OCI-LY7 (cell line): ENCODE data around the gene SSRP1. TPM values are rescaled to one million over a fixed set of nuclear protein-coding genes. Genes with fewer than 3 reads are reported as not detected.

ENCODE experiments used
- BruUV-seq: library from RNA; stranded (reverse); fragments of 400-500 nt; replicated peaks from 2 replicates; lab custom pipeline; 2021; lab: Mats Ljungman, UMichigan
- CTCF ChIA-PET: fragments of 300-600 bp; sonication (Branson Sonifier 250); formaldehyde crosslinking; loops from one replicate; lab custom pipeline; 2022; ENCODE audit warnings: antibody characterized with exemption; ENCODE audit not compliant: unreplicated experiment; lab: Charles Lee
- POLR2A ChIA-PET: fragments of 300-600 bp; sonication (Branson Sonifier 250); formaldehyde crosslinking; loops from one replicate; lab custom pipeline; 2022; ENCODE audit warnings: antibody characterized with exemption; lab: Charles Lee
- DNase-seq: peaks from one replicate; pipeline ENCODE4 v3.0.0-alpha.2; 2015; ENCODE audit warnings: low spot score
- H2AFZ ChIP-seq: fragments of 200-600 bp; sonication (generic), shearing (Covaris generic); 2 replicates; pipeline ENCODE4 v1.6.1; 2014; ENCODE audit warnings: mild to moderate bottlenecking, antibody characterized with exemption, low read length, moderate library complexity
- H3K27ac ChIP-seq: fragments of 200-600 bp; sonication (generic); 2 replicates; pipeline ENCODE4 v1.5.1; 2014; ENCODE audit warnings: mixed run types, low read depth, mild to moderate bottlenecking, moderate library complexity, low read length, inconsistent platforms; ENCODE audit not compliant: poor library complexity, severe bottlenecking
- H3K36me3 ChIP-seq: fragments of 200-600 bp; sonication (generic); 2 replicates; pipeline ENCODE4 v1.6.1; 2014; ENCODE audit warnings: mild to moderate bottlenecking, antibody characterized with exemption, low read length, moderate library complexity, mixed read lengths; ENCODE audit not compliant: insufficient read depth
- H3K4me1 ChIP-seq: fragments of 200-600 bp; sonication (generic); 2 replicates; pipeline ENCODE4 v1.5.1; 2014; ENCODE audit warnings: mild to moderate bottlenecking, low read length; ENCODE audit not compliant: insufficient read depth, poor library complexity, severe bottlenecking
- H3K4me2 ChIP-seq: fragments of 200-600 bp; sonication (generic); 2 replicates; pipeline ENCODE4 v1.6.1; 2014; ENCODE audit warnings: mild to moderate bottlenecking, low read length
- H3K4me3 ChIP-seq: fragments of 200-600 bp; sonication (generic); 2 replicates; pipeline ENCODE4 v1.5.1; 2014; ENCODE audit warnings: mild to moderate bottlenecking, low read depth, low read length; ENCODE audit not compliant: poor library complexity, severe bottlenecking
- H3K79me2 ChIP-seq: fragments of 200-600 bp; sonication (generic); 2 replicates; pipeline ENCODE4 v1.6.1; 2016; ENCODE audit warnings: low read depth, mild to moderate bottlenecking, low read length, moderate library complexity, mixed read lengths; ENCODE audit not compliant: insufficient read depth
- H3K9me2 ChIP-seq: fragments of 200-600 bp; sonication (generic); 2 replicates; pipeline ENCODE4 v1.6.1; 2016; ENCODE audit warnings: mild to moderate bottlenecking, low read length, mixed read lengths; ENCODE audit not compliant: insufficient read depth
- H3K9me3 ChIP-seq: fragments of 200-600 bp; sonication (generic); 2 replicates; pipeline ENCODE4 v1.6.1; 2014; ENCODE audit warnings: mild to moderate bottlenecking, mixed run types, low read length, mixed read lengths
- H4K20me1 ChIP-seq: fragments of 200-600 bp; sonication (generic); 2 replicates; pipeline ENCODE4 v1.6.1; 2014; ENCODE audit warnings: mild to moderate bottlenecking, antibody characterized with exemption, low read length, moderate library complexity, mixed read lengths; ENCODE audit not compliant: insufficient read depth
- EZH2phosphoT487 ChIP-seq: fragments of 200-600 bp; sonication (generic); IDR thresholded peaks from 2 replicates; pipeline ENCODE4 v1.6.1; 2018; ENCODE audit warnings: low read depth, borderline replicate concordance, mild to moderate bottlenecking, mixed run types, antibody characterized with exemption, low read length, moderate library complexity, mixed read lengths
- intact Hi-C: fragments of 100-400 bp; cut with micrococcal nuclease; formaldehyde crosslinking; loops from one replicate; pipeline ENCODE4 v1.10.0; 2022; ENCODE audit not compliant: unreplicated experiment
- total RNA-seq, 2 experiments: library from RNA; depleted of rRNA in 1 of 2; stranded (reverse); fragments of >200 nt in 1 of 2; shearing (Covaris generic) in 1 of 2; gene quantifications; 2 replicates each; pipeline ENCODE4 v1.2.3, GENCODE V29; 2014 to 2022
- TF ChIP-seq, protein P1 (sequence below): fragments of 200-600 bp; sonication (generic); conservative IDR thresholded peaks from 2 replicates; pipeline ENCODE4 v1.5.1; 2014; ENCODE audit warnings: mild to moderate bottlenecking, antibody characterized with exemption, low read length, moderate library complexity, mixed read lengths

The SSRP1 gene
- total RNA-seq, 2 experiments from 2014 or later = 146 to 221 TPM

GRCh38 chr11:57278721-57279095 is 57.0 kb downstream of the SSRP1 start:
- Histone ChIP-seq H3K9me2 (no peaks in the 10 kb centered on the region), H3K4me1 (no peaks in the 10 kb centered on the region), H3K4me3 (no peak overlapping the region), H2AFZ (no peak overlapping the region), H3K9me3 (no peaks in the 10 kb centered on the region), H3K4me2 (no peak overlapping the region), H3K79me2 (no peaks in the 10 kb centered on the region), H4K20me1 (no peaks in the 10 kb centered on the region), H3K27ac (no peak overlapping the region), H3K36me3 (no peaks in the 10 kb centered on the region)
- no TSS peak for BruUV-seq
- DNase-seq = no peak
- intact Hi-C loops = no loop called here
- TF ChIP-seq, protein P1, sequence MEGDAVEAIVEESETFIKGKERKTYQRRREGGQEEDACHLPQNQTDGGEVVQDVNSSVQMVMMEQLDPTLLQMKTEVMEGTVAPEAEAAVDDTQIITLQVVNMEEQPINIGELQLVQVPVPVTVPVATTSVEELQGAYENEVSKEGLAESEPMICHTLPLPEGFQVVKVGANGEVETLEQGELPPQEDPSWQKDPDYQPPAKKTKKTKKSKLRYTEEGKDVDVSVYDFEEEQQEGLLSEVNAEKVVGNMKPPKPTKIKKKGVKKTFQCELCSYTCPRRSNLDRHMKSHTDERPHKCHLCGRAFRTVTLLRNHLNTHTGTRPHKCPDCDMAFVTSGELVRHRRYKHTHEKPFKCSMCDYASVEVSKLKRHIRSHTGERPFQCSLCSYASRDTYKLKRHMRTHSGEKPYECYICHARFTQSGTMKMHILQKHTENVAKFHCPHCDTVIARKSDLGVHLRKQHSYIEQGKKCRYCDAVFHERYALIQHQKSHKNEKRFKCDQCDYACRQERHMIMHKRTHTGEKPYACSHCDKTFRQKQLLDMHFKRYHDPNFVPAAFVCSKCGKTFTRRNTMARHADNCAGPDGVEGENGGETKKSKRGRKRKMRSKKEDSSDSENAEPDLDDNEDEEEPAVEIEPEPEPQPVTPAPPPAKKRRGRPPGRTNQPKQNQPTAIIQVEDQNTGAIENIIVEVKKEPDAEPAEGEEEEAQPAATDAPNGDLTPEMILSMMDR = no peak
- TF ChIP-seq EZH2phosphoT487 = no peak
- ChIA-PET CTCF (interaction anchor here (0.6 kb wide), 1 partner anchor 15 kb away, joined by 4 read pairs; no protein-coding TSS in a partner anchor), POLR2A (no interaction called here)

- H3K4me2 ChIP-seq = no peak overlapping the region
- no peaks in the 10 kb centered on the region for H3K79me2 ChIP-seq
- ChIA-PET POLR2A (no interaction called here), CTCF (no interaction called here)
- H2AFZ ChIP-seq = no peak overlapping the region
- BruUV-seq = no TSS peak
- no peaks in the 10 kb centered on the region for H3K9me2 ChIP-seq
- H3K36me3 ChIP-seq = no peaks in the 10 kb centered on the region
- no peaks in the 10 kb centered on the region for H4K20me1 ChIP-seq
- no peak overlapping the region for H3K4me3 ChIP-seq
- H3K4me1 ChIP-seq = no peaks in the 10 kb centered on the region
- H3K27ac ChIP-seq = no peak overlapping the region
- no peaks in the 10 kb centered on the region for H3K9me3 ChIP-seq
- intact Hi-C loops = no loop called here
- TF ChIP-seq, protein P1 = peak; percentile 87
- TF ChIP-seq EZH2phosphoT487 = no peak
- DNase-seq = peak; percentile 23
Measured at GRCh38 chr11:57277845-57278720, 57.6 kb downstream of the SSRP1 start.

DNA sequence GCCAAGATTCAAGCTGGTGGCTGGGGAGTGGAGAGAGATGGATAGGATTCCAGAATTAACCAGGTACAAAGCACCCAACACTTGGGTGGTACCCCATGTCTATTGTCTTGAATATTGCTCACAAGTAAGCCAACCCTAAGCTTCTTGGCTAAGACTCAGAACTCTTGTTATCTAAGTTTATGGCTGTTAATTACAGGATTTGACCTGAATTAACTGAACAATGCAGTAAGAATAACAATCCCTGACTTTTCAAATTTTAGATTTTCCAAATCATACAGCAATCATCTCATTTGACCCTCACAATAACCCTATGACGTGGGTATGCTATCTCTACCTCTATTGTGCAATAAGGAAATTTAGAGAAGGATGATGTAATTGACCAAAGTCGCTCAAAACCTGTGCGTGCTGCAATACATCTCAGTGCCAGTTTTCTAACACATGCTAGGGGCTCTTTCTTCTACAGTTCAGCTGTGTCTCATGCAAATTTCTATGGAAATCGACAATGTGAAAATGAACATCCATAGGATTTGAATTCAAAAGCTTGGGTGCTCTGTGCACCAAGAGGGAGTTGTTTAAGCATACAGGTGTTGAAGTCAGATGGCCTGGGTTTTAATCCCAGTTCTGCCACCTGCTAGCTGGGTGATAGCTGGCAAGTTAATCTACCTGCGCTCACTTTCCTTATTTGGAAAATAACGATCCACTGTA is 58.6 kb downstream of the SSRP1 start:
- TF ChIP-seq EZH2phosphoT487 = no peak
- TF ChIP-seq, protein P1 = no peak
- intact Hi-C loops = no loop called here

More for the DNA sequence above, 58.6 kb downstream of the SSRP1 start:
- DNase-seq = no peak
- H3K9me3 ChIP-seq = no peaks in the 10 kb centered on the region
- ChIA-PET CTCF (no interaction called here), POLR2A (interaction anchor here (0.6 kb wide), 1 partner anchor 584 kb away, joined by 3 read pairs; no protein-coding TSS in a partner anchor)
- no peaks in the 10 kb centered on the region for H3K36me3 ChIP-seq
- no peak overlapping the region for H3K27ac ChIP-seq
- no peak overlapping the region for H2AFZ ChIP-seq
- no peaks in the 10 kb centered on the region for H3K4me1 ChIP-seq
- no TSS peak for BruUV-seq
- H3K79me2 ChIP-seq = no peaks in the 10 kb centered on the region
- no peak overlapping the region for H3K4me3 ChIP-seq
- no peaks in the 10 kb centered on the region for H3K9me2 ChIP-seq
- no peak overlapping the region for H3K4me2 ChIP-seq
- H4K20me1 ChIP-seq = no peaks in the 10 kb centered on the region
